Liver (tissue), 9 donors: ENCODE measurements around the gene NDUFA8. TPM values are rescaled to one million over a fixed set of nuclear protein-coding genes. Genes with fewer than 3 reads are reported as not detected.
A peak's percentile ranks its signal among the peaks of the same experiment; 100 is the strongest.

Experiments used
- DNase-seq: peaks from one replicate; pipeline ENCODE4 v3.0.0-alpha.2; 2017; ENCODE audit warnings: low spot score
- H3K27ac ChIP-seq, 2 donors: one replicate each; pipeline ENCODE4 v1.7.0; 2013; ENCODE audit warnings: inconsistent platforms in 2 of 2, low read length in 2 of 2, control low read depth in 1 of 2, low read depth in 1 of 2, mild to moderate bottlenecking in 1 of 2
- H3K27me3 ChIP-seq, 4 donors: one replicate each; pipeline versions ENCODE4 v1.6.1 to v1.7.0; 2013; ENCODE audit warnings: low read length in 3 of 4, inconsistent platforms in 1 of 4, mild to moderate bottlenecking in 1 of 4, moderate library complexity in 1 of 4; ENCODE audit not compliant: control insufficient read depth in 4 of 4, insufficient read depth in 4 of 4
- H3K36me3 ChIP-seq, 4 donors: one replicate each; pipeline versions ENCODE4 v1.6.1 to v1.7.0; 2013; ENCODE audit warnings: low read length in 3 of 4, mild to moderate bottlenecking in 3 of 4, low read depth in 1 of 4, moderate library complexity in 1 of 4; ENCODE audit not compliant: control insufficient read depth in 4 of 4, insufficient read depth in 3 of 4
- H3K4me1 ChIP-seq, 4 donors: one replicate each; pipeline versions ENCODE4 v1.6.1 to v1.7.0; 2013; ENCODE audit warnings: low read length in 3 of 4, mild to moderate bottlenecking in 3 of 4, moderate library complexity in 1 of 4; ENCODE audit not compliant: control insufficient read depth in 4 of 4, insufficient read depth in 4 of 4
- H3K4me3 ChIP-seq, 3 donors: one replicate each; pipeline versions ENCODE4 v1.6.1 to v1.7.0; 2013; ENCODE audit warnings: low read length in 3 of 3, control low read depth in 1 of 3, low read depth in 1 of 3, mild to moderate bottlenecking in 1 of 3
- H3K9ac ChIP-seq, 2 donors: one replicate each; pipeline ENCODE4 v1.7.0; 2013; ENCODE audit warnings: low read length in 2 of 2, mild to moderate bottlenecking in 2 of 2, moderate library complexity in 2 of 2, control low read depth in 1 of 2, low read depth in 1 of 2
- H3K9me3 ChIP-seq, 4 donors: one replicate each; pipeline versions ENCODE4 v1.6.1 to v1.7.0; 2013; ENCODE audit warnings: low read length in 3 of 4; ENCODE audit not compliant: control insufficient read depth in 4 of 4
- FOXA1 ChIP-seq: IDR thresholded peaks from 2 replicates; pipeline ENCODE4 v1.6.1; 2016; ENCODE audit warnings: antibody characterized with exemption
- FOXA2 ChIP-seq: IDR thresholded peaks from 2 replicates; pipeline ENCODE4 v1.6.1; 2016; ENCODE audit warnings: antibody characterized with exemption
- HNF4A ChIP-seq, 2 donors: conservative IDR thresholded peaks; 2 replicates each; pipeline ENCODE4 v1.6.1; 2016; ENCODE audit warnings: antibody characterized with exemption in 2 of 2, mild to moderate bottlenecking in 2 of 2
- HNF4G ChIP-seq: IDR thresholded peaks from 2 replicates; pipeline ENCODE4 v1.6.1; 2016; ENCODE audit warnings: antibody characterized with exemption
- JUND ChIP-seq, 2 donors: IDR thresholded peaks; 2 replicates each; pipeline ENCODE4 v1.6.1; 2016; ENCODE audit warnings: antibody characterized with exemption in 2 of 2
- NR2F2 ChIP-seq: IDR thresholded peaks from 2 replicates; pipeline ENCODE4 v1.6.1; 2016; ENCODE audit warnings: antibody characterized with exemption
- RAD21 ChIP-seq, 2 donors: IDR thresholded peaks; 2 replicates each; pipeline ENCODE4 v1.6.1; 2016; ENCODE audit warnings: antibody characterized with exemption in 2 of 2, mild to moderate bottlenecking in 2 of 2
- RXRA ChIP-seq, 2 donors: IDR thresholded peaks; 2 replicates each; pipeline ENCODE4 v1.6.1; 2017 to 2018; ENCODE audit warnings: antibody characterized with exemption in 2 of 2, mild to moderate bottlenecking in 1 of 2
- SP1 ChIP-seq: IDR thresholded peaks from 2 replicates; pipeline ENCODE4 v1.6.1; 2018; ENCODE audit warnings: antibody characterized with exemption, mild to moderate bottlenecking
- WGBS: extraction: QIAGEN DNeasy Blood & Tissue Kit; methylation state at CpG from one replicate; pipeline ENCODE4 v1.1.7; 2013; 5-methylcytosine and 5-hydroxymethylcytosine counted together
- polyA plus RNA-seq, 2 donors: library from polyadenylated mRNA; stranded (reverse) in 1 of 2; unstranded in 1 of 2; fragments of 200-250 nt in 1 of 2; fragments of >200 nt in 1 of 2; fragmentation: Nextera tagmentation in 1 of 2; extraction: Ambion mirVana in 1 of 2; gene quantifications; one replicate each; pipeline versions ENCODE4 v1.2.1 to v1.2.3, GENCODE V29; 2013 to 2015
- total RNA-seq, 2 donors: library from RNA; depleted of rRNA; stranded (reverse); fragments of >200 nt; gene quantifications; one replicate each; pipeline ENCODE4 v1.2.3, GENCODE V29; 2014
- TF ChIP-seq, protein P1 (sequence below): IDR thresholded peaks from 2 replicates; pipeline ENCODE4 v1.6.1; 2016; ENCODE audit warnings: antibody characterized with exemption
- TF ChIP-seq, protein P2 (sequence below): fragments of 150-350 bp; IDR thresholded peaks from 2 replicates; pipeline ENCODE4 v1.5.1; 2017; ENCODE audit warnings: improper control_type of control experiment, low read depth, low read length; ENCODE audit not compliant: missing input control
- TF ChIP-seq, protein P3 (sequence below): IDR thresholded peaks from 2 replicates; pipeline ENCODE4 v1.6.1; 2016; ENCODE audit warnings: antibody characterized with exemption
- TF ChIP-seq, protein P4 (sequence below): IDR thresholded peaks from 2 replicates; pipeline ENCODE4 v1.6.1; 2016; ENCODE audit warnings: antibody characterized with exemption, mild to moderate bottlenecking
- TF ChIP-seq, protein P5 (sequence below): IDR thresholded peaks from 2 replicates; pipeline ENCODE4 v1.6.1; 2016; ENCODE audit warnings: antibody characterized with exemption
- donor health status: healthy.
- donor health status: healthy.
- donor health status: healthy.
- donor health status: healthy.
- donor health status: healthy.

NDUFA8 gene
- total and polyA plus RNA-seq, 4 donors = 24.9 to 51.9 (median 38.8) TPM

DNA sequence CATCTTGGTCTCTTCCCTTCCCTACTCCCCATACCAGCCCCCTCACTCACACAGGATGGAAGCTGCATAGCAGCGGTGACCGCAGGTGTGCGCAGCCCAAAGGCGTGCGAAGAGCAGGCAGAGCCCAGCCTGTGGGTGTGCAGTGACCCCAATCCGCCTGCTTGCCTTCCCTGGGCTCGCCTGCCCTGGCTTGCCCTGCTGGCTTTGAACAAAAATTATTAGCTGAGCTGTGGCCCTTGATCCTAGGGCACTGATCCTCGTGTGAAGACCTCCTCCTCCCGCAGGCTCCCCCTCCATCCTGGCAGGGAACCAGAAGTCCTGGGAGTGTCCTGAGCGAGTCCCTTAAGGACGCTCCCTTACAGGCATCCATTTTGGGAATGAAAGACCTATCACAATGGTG, 32.0 kb upstream of the NDUFA8 start:
- Histone ChIP-seq H3K4me3 (no peak overlapping the region), H3K9ac (no peak overlapping the region), H3K4me1 (no peaks in the 10 kb centered on the region), H3K36me3 (no peaks in the 10 kb centered on the region), H3K27me3 (no peaks in the 10 kb centered on the region), H3K9me3 (no peaks in the 10 kb centered on the region), H3K27ac (no peak overlapping the region)
- DNase-seq = no peak
- WGBS = 76% methylated on average over 11 of the region's 11 CpGs
- TF ChIP-seq HNF4G = no peak
- TF ChIP-seq, protein P1, sequence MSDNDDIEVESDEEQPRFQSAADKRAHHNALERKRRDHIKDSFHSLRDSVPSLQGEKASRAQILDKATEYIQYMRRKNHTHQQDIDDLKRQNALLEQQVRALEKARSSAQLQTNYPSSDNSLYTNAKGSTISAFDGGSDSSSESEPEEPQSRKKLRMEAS = no peak
- no peak for TF ChIP-seq JUND (IDR thresholded peaks at IDR 0.05)
- TF ChIP-seq, protein P2, sequence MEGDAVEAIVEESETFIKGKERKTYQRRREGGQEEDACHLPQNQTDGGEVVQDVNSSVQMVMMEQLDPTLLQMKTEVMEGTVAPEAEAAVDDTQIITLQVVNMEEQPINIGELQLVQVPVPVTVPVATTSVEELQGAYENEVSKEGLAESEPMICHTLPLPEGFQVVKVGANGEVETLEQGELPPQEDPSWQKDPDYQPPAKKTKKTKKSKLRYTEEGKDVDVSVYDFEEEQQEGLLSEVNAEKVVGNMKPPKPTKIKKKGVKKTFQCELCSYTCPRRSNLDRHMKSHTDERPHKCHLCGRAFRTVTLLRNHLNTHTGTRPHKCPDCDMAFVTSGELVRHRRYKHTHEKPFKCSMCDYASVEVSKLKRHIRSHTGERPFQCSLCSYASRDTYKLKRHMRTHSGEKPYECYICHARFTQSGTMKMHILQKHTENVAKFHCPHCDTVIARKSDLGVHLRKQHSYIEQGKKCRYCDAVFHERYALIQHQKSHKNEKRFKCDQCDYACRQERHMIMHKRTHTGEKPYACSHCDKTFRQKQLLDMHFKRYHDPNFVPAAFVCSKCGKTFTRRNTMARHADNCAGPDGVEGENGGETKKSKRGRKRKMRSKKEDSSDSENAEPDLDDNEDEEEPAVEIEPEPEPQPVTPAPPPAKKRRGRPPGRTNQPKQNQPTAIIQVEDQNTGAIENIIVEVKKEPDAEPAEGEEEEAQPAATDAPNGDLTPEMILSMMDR = no peak
- TF ChIP-seq FOXA1 = no peak
- TF ChIP-seq, protein P3, sequence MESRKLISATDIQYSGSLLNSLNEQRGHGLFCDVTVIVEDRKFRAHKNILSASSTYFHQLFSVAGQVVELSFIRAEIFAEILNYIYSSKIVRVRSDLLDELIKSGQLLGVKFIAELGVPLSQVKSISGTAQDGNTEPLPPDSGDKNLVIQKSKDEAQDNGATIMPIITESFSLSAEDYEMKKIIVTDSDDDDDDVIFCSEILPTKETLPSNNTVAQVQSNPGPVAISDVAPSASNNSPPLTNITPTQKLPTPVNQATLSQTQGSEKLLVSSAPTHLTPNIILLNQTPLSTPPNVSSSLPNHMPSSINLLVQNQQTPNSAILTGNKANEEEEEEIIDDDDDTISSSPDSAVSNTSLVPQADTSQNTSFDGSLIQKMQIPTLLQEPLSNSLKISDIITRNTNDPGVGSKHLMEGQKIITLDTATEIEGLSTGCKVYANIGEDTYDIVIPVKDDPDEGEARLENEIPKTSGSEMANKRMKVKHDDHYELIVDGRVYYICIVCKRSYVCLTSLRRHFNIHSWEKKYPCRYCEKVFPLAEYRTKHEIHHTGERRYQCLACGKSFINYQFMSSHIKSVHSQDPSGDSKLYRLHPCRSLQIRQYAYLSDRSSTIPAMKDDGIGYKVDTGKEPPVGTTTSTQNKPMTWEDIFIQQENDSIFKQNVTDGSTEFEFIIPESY = no peak
- TF ChIP-seq RXRA (IDR thresholded peaks at IDR 0.05) = no peak
- no peak for TF ChIP-seq FOXA2
- TF ChIP-seq, protein P4, sequence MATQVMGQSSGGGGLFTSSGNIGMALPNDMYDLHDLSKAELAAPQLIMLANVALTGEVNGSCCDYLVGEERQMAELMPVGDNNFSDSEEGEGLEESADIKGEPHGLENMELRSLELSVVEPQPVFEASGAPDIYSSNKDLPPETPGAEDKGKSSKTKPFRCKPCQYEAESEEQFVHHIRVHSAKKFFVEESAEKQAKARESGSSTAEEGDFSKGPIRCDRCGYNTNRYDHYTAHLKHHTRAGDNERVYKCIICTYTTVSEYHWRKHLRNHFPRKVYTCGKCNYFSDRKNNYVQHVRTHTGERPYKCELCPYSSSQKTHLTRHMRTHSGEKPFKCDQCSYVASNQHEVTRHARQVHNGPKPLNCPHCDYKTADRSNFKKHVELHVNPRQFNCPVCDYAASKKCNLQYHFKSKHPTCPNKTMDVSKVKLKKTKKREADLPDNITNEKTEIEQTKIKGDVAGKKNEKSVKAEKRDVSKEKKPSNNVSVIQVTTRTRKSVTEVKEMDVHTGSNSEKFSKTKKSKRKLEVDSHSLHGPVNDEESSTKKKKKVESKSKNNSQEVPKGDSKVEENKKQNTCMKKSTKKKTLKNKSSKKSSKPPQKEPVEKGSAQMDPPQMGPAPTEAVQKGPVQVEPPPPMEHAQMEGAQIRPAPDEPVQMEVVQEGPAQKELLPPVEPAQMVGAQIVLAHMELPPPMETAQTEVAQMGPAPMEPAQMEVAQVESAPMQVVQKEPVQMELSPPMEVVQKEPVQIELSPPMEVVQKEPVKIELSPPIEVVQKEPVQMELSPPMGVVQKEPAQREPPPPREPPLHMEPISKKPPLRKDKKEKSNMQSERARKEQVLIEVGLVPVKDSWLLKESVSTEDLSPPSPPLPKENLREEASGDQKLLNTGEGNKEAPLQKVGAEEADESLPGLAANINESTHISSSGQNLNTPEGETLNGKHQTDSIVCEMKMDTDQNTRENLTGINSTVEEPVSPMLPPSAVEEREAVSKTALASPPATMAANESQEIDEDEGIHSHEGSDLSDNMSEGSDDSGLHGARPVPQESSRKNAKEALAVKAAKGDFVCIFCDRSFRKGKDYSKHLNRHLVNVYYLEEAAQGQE = no peak
- no peak for TF ChIP-seq RAD21 (IDR thresholded peaks at IDR 0.05)
- TF ChIP-seq, protein P5, sequence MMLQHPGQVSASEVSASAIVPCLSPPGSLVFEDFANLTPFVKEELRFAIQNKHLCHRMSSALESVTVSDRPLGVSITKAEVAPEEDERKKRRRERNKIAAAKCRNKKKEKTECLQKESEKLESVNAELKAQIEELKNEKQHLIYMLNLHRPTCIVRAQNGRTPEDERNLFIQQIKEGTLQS = no peak
- TF ChIP-seq SP1 = no peak
- no peak for TF ChIP-seq HNF4A (conservative IDR thresholded peaks at IDR 0.05)
- TF ChIP-seq NR2F2 = no peak

DNA sequence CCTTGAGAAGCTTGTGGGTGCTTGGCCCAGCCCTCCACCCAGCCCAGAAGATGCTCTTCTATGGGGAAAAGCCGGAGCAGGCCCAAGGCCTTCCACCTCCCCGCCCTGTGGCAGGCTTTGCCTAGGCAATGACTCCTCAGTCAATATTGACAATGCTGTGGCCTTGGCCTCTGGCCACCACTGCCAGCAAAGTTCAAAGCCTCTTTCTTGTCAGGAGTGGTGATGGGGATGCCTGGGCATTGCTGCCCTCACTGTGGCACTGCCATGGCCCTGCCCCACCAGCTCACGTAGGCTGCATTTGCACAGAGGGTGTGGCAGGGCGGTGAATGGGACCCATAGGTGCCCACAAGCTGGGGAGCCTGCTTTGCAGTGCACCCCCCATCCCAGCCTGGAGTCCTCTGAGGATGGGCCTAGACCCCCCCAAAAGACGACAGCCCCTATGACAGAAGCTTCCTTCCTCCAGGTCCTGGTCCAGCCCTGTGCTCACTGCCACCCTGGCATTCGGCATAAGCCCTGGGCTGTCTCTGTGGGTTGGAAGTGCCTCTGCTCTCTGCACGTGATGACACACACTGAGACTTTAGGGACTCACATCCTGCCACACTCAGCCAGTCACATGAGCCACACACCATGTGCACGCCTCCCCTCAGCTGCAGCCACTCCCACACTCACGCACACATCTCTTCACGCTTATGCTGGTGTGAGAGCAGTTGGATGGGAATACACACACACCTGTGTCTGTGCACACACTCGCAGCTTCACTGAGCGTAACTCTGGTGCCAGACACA, 31.2 kb upstream of the NDUFA8 start:
- DNase-seq = no peak
- H3K36me3 ChIP-seq = no peaks in the 10 kb centered on the region
- no peaks in the 10 kb centered on the region for H3K9me3 ChIP-seq
- 77% methylated on average over 12 of the region's 12 CpGs for WGBS
- H3K4me1 ChIP-seq = no peaks in the 10 kb centered on the region
- H3K27ac ChIP-seq = no peak overlapping the region
- no peak overlapping the region for H3K4me3 ChIP-seq
- no peak overlapping the region for H3K9ac ChIP-seq
- TF ChIP-seq, protein P5 = no peak
- peak in 1 of 2 donors; percentile 14 for TF ChIP-seq HNF4A (conservative IDR thresholded peaks at IDR 0.05)
- no peaks in the 10 kb centered on the region for H3K27me3 ChIP-seq
